CD4-positive, alpha-beta T cell treated with Interferon alpha-2 for 1 hour (primary cell): ENCODE results near the gene FOXO4.
"Not testable (repeated sequence)": the region's sequence is repeated elsewhere in the genome, so short reads cannot be mapped to it uniquely, and the experiment has no call there.

Experiments
- DNase-seq, 2 donors: peaks; one replicate each; pipeline ENCODE4 v3.0.0-alpha.2; 2020 to 2022

Gene FOXO4, protein sequence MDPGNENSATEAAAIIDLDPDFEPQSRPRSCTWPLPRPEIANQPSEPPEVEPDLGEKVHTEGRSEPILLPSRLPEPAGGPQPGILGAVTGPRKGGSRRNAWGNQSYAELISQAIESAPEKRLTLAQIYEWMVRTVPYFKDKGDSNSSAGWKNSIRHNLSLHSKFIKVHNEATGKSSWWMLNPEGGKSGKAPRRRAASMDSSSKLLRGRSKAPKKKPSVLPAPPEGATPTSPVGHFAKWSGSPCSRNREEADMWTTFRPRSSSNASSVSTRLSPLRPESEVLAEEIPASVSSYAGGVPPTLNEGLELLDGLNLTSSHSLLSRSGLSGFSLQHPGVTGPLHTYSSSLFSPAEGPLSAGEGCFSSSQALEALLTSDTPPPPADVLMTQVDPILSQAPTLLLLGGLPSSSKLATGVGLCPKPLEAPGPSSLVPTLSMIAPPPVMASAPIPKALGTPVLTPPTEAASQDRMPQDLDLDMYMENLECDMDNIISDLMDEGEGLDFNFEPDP

DNA sequence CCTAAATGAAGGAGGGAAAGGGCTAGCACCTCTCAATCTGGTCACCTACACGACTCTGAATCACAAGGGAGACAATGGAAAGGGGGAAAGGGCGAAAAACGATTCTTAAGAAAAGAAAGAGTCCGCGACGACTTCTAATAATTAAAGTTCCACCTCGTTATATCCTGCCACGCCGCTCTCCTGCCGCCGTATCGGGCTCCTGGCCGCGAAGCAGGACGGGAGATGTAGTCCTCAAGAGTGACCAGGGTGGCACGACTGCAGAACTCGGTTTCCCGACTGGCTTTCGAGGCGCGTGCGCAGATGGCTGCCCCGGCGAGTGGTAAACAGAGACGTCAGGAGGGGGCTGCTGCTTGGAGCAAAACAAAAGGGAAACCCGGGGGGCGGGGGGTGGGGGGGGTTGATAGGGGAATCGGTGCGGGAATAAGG, at the start of gene FOXO4:
Gene FOXO4, plus strand, starts transcription at position 297 of the 426 bp plus-strand sequence. CDS start 678 bp downstream, outside the sequence.
- peak; percentile 92 to 93 for DNase-seq

DNA sequence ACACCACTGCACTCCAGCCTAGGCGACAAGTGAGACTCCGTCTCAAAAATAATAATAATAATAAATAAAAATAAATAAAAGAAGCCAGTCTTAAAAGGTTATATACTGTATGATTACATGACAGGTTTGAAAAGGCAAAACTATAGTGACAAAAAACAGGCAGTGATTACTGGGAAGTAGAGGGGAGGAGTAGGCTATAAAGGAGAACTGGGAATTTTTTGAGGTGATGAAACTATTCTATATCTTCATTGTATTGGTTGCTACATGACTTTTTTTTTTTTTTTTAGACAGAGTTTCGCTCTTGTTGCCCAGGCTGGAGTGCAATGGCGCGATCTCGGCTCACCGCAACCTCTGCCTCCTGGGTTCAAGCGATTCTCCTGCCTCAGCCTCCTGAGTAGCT, 47.8 kb upstream of the FOXO4 start:
- not testable (repeated sequence) for DNase-seq

DNA sequence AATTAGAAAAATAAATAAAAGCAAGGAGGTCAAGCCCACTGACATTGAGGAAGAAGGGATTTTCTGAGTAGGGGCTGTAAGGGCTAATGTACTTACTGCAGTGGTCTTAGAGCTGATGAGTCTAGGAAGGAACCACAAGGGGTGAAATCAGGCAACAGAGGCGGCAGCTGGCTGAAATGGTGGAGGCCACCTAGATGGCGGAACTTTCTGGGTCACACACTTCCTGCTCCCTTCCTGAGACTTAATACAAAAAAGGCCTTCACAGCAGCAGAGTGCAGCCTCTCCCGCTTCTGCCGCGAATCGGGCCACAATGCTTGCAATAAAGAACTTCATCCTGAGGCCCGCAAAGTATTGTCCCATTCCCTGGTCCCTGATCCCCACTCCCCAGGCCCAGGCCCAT, 42.9 kb upstream of the FOXO4 start:
- no peak for DNase-seq

DNA sequence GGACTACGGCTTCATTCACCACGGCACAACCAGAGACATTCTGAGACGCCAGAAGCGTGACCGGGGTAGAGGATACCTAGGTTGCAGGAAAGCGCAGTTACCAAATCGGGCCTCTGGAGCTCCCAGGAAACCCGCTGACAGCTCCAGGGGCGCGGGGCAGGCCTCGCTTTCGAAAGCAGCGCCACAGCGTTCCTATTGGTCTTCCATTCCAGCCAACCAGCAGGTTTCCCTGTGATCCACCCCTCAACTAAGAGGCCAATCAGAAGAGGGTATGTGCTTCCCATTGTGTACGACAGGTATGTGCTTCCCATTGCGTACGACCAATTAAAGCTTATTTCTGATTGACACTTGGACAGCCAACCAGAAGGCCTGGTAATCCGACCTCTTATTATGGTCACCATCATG, 42.4 kb upstream of the FOXO4 start:
- peak; percentile 8 to 29 for DNase-seq

DNA sequence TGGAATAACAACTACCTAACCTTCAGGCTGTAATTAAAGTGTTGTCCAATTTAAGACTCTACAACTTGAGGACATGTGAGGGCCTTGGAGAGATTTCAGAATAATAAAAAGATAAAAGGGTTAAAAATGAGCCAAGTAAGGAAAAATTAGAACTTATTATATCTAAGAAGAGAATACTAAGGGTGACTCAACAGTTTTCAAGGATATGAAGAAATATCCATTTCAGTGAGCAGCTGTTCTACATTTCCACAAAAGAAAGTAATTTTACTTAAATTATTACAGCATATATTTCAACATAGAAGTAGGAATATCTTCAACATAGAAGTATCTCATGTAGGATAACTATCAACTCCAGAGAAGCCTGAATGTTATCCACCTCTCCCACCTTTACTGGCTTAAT, 38.8 kb upstream of the FOXO4 start:
- no peak for DNase-seq

DNA sequence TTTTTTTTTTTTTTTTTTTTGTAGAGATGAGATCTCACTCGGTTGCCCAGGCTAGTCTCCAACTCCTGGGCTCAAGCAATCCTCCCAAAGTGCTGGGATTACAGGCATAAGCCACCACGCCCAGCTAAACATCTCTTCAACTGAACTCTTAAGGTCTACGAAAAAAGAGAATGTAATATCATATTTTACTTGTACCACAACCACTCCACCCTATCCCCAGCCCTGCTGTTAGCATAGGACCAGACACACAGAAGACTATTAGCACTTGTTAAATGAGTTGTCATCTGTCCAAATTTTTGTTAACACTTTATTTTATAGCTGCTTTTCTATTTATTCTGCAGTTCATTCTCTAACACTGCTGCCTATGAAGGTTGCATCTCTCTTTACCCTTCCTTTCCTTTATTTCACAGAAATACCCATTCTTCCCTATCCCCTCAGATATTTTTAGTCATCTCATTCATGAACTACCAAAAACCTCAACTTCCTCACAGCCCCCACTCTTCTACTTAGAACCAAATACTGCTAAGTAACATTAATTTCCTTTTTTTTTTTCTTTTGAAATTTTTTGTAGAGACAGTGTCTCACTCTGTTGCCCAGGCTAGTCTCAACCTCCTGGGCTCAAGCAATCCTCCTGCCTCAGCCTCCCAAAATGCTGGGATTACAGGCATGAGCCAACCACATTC, 37.7 kb upstream of the FOXO4 start:
- no peak for DNase-seq

DNA sequence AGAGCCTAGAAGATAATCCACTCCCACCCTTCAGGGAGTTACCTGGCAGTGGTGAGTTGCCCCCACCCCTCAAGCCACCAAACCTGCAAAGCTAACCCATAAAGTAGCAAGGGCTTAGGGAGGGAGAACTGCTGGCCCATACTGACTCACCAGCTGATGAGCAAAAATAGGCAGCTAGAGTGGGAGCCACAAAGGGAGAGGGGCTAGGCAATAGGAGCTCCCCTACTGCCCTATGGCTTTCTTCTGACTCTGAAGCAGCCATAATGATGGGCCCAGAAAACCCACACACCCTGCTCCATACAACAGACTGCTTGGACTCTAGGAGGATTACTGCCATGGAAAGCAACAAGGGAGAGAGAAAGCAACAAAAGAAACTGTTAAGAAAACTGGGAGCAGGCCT, 35.5 kb upstream of the FOXO4 start:
- no peak for DNase-seq

DNA sequence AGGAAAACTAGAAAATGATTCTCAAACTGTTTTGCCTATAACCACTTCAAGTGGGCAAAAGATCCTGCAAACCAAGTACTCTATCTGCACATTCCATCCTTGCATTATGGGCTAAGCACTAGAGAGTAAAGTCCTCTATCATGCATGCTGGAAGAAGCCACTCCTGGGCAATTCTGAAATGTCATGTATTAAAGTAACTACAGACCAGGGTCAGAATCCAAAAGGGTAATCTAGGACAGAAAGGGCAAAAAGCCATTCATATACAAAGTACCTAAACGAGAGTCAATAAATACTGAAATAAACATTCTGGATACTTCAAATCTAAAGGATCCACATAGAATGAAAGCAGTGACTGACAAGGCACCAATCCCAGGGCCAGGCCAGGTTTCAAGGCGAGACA, 28.6 kb upstream of the FOXO4 start:
- DNase-seq, result no peak

DNA sequence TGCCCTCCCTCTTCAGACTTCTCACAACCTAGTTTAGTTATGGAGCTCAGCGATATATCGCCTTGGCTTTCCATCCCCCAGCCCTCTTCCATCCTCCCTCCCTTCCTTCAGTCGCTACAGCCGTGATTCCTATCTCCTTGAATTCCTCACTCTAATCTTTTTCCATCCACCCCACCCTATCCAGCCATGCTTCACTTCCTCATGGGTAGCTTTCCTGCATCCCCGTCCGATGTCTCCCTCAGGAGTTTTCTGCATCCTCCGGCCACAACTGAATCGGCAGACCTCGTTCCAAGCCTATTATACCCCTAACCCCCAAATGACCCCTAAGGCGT, 28.0 kb upstream of the FOXO4 start:
- DNase-seq, result no peak

GRCh38 chrX:71068044-71068918, 27.4 kb upstream of the FOXO4 start, which contains the start of gene SNX12:
Gene SNX12, minus strand, starts transcription at chrX:71068334. Its CDS starts 28 bp downstream, at chrX:71068306.
- peak; percentile 92 to 95 for DNase-seq

GRCh38 chrX:71070531-71070930, 25.1 kb upstream of the FOXO4 start:
- no peak for DNase-seq

GRCh38 chrX:71081330-71082123, 14.1 kb upstream of the FOXO4 start:
- no peak for DNase-seq

- DNase-seq, result no peak
Observed at GRCh38 chrX:71082124-71082647, 13.5 kb upstream of the FOXO4 start.

GRCh38 chrX:71082822-71083221, 12.8 kb upstream of the FOXO4 start:
- DNase-seq, result no peak

DNA sequence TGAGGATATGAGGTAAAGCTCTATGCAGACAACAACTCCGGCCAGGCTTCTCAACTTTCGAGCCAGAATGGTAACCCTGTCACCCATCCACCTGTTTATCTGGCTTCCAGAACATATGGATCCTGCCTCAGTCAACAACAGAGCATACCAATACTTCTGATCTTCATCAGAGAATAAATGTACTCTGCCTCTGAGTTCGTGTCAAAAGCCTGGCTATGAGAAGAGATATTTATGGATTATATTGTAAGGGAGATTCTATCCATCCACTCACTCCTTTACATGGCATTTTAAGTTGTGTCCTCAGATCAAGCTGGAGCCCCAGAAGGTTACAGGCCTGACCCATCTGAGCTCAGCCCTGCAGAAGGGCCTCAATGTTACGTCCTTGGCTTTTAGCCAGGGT, 9.8 kb upstream of the FOXO4 start:
- no peak for DNase-seq

DNA sequence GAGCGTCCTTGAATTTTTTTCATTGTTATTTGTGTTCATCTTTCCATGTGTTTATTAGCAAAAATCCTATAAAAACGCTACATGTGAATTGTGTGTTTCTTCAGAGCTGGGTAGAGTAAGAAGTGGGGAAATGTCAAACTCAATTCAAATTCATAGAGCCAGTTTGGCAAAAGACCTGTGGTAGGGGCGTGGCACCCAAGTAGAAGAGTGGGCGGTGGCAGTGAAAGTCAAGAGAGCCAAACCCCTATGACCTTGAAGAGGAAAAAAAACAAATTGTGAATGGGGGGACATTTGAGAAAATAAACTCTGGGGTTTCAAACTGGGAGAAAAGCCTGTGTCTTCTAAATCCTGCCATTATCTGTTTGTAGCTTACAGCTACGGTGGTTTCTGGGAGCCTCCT, 4.4 kb upstream of the FOXO4 start:
- DNase-seq, result no peak

DNA sequence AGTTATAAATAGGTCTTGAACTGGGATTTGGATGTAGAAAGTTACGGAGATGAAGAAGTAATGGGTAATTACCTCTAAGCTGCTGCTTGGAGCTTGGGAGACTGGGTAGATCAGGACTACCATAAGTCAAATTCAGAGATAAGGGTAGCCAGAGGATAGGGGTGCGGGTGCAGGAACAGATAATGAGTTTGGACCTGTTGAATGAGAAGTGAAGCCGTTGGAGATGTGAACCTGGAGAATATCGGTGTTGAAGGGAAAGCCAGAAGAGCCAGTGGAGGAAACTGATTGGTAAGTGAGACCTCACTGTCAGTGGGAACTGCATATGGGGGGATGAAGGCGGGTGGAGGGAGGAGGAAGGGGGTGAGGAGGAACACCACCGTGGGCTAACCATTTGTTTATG, 618 bp upstream of the FOXO4 start:
- no peak for DNase-seq

GRCh38 chrX:71095981-71096759, 519 bp downstream of the FOXO4 start:
- peak in 1 of 2 donors; percentile 81 for DNase-seq

GRCh38 chrX:71096760-71097032, 1.0 kb downstream of the FOXO4 start:
- no peak for DNase-seq

DNA sequence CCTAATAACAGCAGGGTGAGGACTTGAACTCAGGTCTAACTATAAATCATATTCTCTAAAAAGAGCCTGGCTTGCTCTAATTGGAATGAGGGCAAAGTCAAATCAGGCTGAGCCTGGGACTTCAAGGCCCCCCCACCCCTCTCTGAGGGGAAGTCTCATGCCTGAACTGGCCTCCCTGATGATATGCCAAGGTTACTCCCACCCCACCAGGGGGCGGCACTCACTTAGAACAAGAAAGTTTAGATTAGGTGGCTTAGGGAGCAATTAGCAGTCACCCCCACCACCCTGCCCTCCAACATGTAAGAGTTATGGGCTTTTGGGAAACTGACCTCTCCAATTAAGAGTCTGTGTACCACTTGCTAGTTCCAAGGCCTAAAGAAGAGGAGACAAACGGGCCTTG, 2.7 kb downstream of the FOXO4 start:
- peak; percentile 83 to 84 for DNase-seq

- no peak for DNase-seq
Observed at GRCh38 chrX:71098951-71099506, 3.4 kb downstream of the FOXO4 start.
